HEK293 (cell line): ENCODE measurements around the gene JMJD6.

Experiments used
- CTCF ChIA-PET: fragments of 350-600 bp; formaldehyde crosslinking; extraction: SDS; loops from one replicate; lab custom pipeline; 2021; ENCODE audit warnings: antibody characterized with exemption; lab: Yijun Ruan, JAX
- POLR2A ChIA-PET: fragments of 300-600 bp; formaldehyde crosslinking; extraction: SDS; loops from one replicate; lab custom pipeline; 2020; ENCODE audit warnings: antibody characterized with exemption, inconsistent platforms; lab: Yijun Ruan, JAX
- H3K27ac ChIP-seq: fragments of 200-500 bp; sonication (Bioruptor generic); 2 replicates; pipeline ENCODE4 v1.5.1; 2014; ENCODE audit warnings: low read depth, low read length, control low read depth, inconsistent platforms; ENCODE audit errors: extremely low read depth
- H3K36me3 ChIP-seq, 2 experiments: fragments of 200-500 bp in 1 of 2; sonication (Bioruptor generic) in 1 of 2; 1 replicate in 1 of 2; 2 replicates in 1 of 2; pipeline ENCODE4 v1.5.1; 2014 to 2017; ENCODE audit warnings: inconsistent platforms in 2 of 2, low read length in 2 of 2; ENCODE audit not compliant: control insufficient read depth in 2 of 2, insufficient read depth in 1 of 2
- H3K4me1 ChIP-seq: fragments of 200-500 bp; sonication (Bioruptor generic); 2 replicates; pipeline ENCODE4 v1.5.1; 2014; ENCODE audit warnings: mild to moderate bottlenecking, low read length, inconsistent platforms; ENCODE audit not compliant: control insufficient read depth, insufficient read depth
- H3K4me3 ChIP-seq: 2 replicates; pipeline ENCODE4 v1.5.1; 2011; ENCODE audit warnings: low read depth, mild to moderate bottlenecking, control low read depth, low read length, moderate library complexity
- H3K9me3 ChIP-seq: fragments of 200-500 bp; sonication (Bioruptor generic); 2 replicates; pipeline ENCODE4 v1.5.1; 2014; ENCODE audit warnings: low read depth, low read length, inconsistent platforms; ENCODE audit not compliant: control insufficient read depth, insufficient read depth
- EGR2 ChIP-seq: fragments of 450-650 bp; formaldehyde crosslinking; IDR thresholded peaks from 2 replicates; pipeline ENCODE4 v1.5.1; 2016; ENCODE audit warnings: low read depth, missing biosample characterization, missing genetic modification characterization
- HOXC10 ChIP-seq: sonication (generic); formaldehyde crosslinking; IDR thresholded peaks from 2 replicates; pipeline ENCODE4 v1.8.1; 2023; ENCODE audit warnings: mild to moderate bottlenecking, missing genetic modification reagents
- KLF7 ChIP-seq: fragments of 450-650 bp; formaldehyde crosslinking; IDR thresholded peaks from 2 replicates; pipeline ENCODE4 v1.5.1; 2016; ENCODE audit warnings: missing biosample characterization, missing genetic modification characterization, borderline replicate concordance
- YY1 ChIP-seq: fragments of 450-650 bp; formaldehyde crosslinking; IDR thresholded peaks from 2 replicates; pipeline ENCODE4 v1.5.1; 2018; ENCODE audit warnings: missing biosample characterization, missing genetic modification characterization
- ZBTB21 ChIP-seq: fragments of 450-650 bp; formaldehyde crosslinking; IDR thresholded peaks from 2 replicates; pipeline ENCODE4 v1.5.1; 2017; ENCODE audit warnings: missing biosample characterization, missing genetic modification characterization
- ZIC2 ChIP-seq: fragments of 450-650 bp; formaldehyde crosslinking; IDR thresholded peaks from 2 replicates; pipeline ENCODE4 v1.5.1; 2016; ENCODE audit warnings: missing biosample characterization, missing genetic modification characterization
- ZNF140 ChIP-seq: fragments of 450-650 bp; formaldehyde crosslinking; IDR thresholded peaks from 2 replicates; pipeline ENCODE4 v1.5.1; 2016; ENCODE audit warnings: missing biosample characterization, missing genetic modification characterization
- ZNF175 ChIP-seq: fragments of 450-650 bp; formaldehyde crosslinking; IDR thresholded peaks from 2 replicates; pipeline ENCODE4 v1.5.1; 2016; ENCODE audit warnings: missing biosample characterization, missing genetic modification characterization
- ZNF391 ChIP-seq: fragments of 450-650 bp; formaldehyde crosslinking; IDR thresholded peaks from 2 replicates; pipeline ENCODE4 v1.5.1; 2016; ENCODE audit warnings: low read depth, missing biosample characterization, missing genetic modification characterization, borderline replicate concordance
- ZNF501 ChIP-seq: fragments of 450-650 bp; formaldehyde crosslinking; IDR thresholded peaks from 2 replicates; pipeline ENCODE4 v1.5.1; 2016; ENCODE audit warnings: missing biosample characterization, missing genetic modification characterization
- ZNF585B ChIP-seq: fragments of 450-650 bp; formaldehyde crosslinking; IDR thresholded peaks from 2 replicates; pipeline ENCODE4 v1.5.1; 2016; ENCODE audit warnings: missing biosample characterization, missing genetic modification characterization
- ZNF623 ChIP-seq: fragments of 450-650 bp; formaldehyde crosslinking; IDR thresholded peaks from 2 replicates; pipeline ENCODE4 v1.5.1; 2016; ENCODE audit warnings: missing biosample characterization, missing genetic modification characterization
- ZNF701 ChIP-seq: fragments of 450-650 bp; formaldehyde crosslinking; IDR thresholded peaks from 2 replicates; pipeline ENCODE4 v1.5.1; 2016; ENCODE audit warnings: missing biosample characterization, missing genetic modification characterization
- ZNF776 ChIP-seq: fragments of 450-650 bp; formaldehyde crosslinking; IDR thresholded peaks from 2 replicates; pipeline ENCODE4 v1.5.0; 2017; ENCODE audit warnings: missing biosample characterization, missing genetic modification characterization, borderline replicate concordance
- TF ChIP-seq, protein P1 (sequence below): fragments of 450-650 bp; formaldehyde crosslinking; IDR thresholded peaks from 2 replicates; pipeline ENCODE4 v1.5.1; 2016; ENCODE audit warnings: missing biosample characterization, missing genetic modification characterization
- TF ChIP-seq, protein P2 (sequence below): fragments of 450-650 bp; formaldehyde crosslinking; IDR thresholded peaks from 2 replicates; pipeline ENCODE4 v1.5.1; 2016; ENCODE audit warnings: missing biosample characterization, missing genetic modification characterization, borderline replicate concordance
- TF ChIP-seq, protein P3 (sequence below): fragments of 450-650 bp; formaldehyde crosslinking; IDR thresholded peaks from 2 replicates; pipeline ENCODE4 v1.5.1; 2016; ENCODE audit warnings: missing biosample characterization, missing genetic modification characterization
- TF ChIP-seq, protein P4 (sequence below): fragments of 450-650 bp; formaldehyde crosslinking; IDR thresholded peaks from 2 replicates; pipeline ENCODE4 v1.5.1; 2016; ENCODE audit warnings: missing biosample characterization, missing genetic modification characterization

The JMJD6 gene

DNA sequence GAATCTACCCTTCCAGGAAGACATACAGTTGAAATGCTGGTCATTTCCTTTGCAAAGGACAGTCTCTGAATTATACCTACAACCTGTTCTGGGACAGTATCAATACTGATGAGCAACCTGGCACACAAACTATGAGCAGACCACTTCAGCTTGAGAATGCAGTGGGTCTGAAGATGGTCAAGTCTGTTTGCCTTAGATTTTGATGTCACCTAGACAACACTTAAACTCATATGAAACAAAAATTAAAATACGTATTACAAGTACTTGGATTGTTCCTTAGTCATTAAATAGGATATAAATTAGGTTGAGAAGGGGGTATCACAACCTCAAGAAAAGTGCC is 7.2 kb upstream of the JMJD6 start:
- H3K36me3 ChIP-seq, result peaks cover 40 to 66% of the 10 kb centered on the region in 2 experiments
- POLR2A ChIA-PET, result no interaction called here
- H3K4me3 ChIP-seq, result peak overlapping the region; percentile 67; the same call in 1 of the 2 replicates
- TF ChIP-seq ZNF701 (tag by site-specific recombination) (no peak), HOXC10 (CRISPR knock-in tag) (no peak), ZNF585B (tag by site-specific recombination) (no peak), ZNF501 (tag by site-specific recombination) (no peak), ZNF776 (no peak), ZIC2 (tag by site-specific recombination) (no peak), ZNF623 (tag by site-specific recombination) (no peak), YY1 (no peak), KLF7 (tag by site-specific recombination) (no peak), ZNF391 (tag by site-specific recombination) (no peak), ZNF175 (tag by site-specific recombination) (no peak), ZBTB21 (no peak), EGR2 (tag by site-specific recombination) (no peak), ZNF140 (no peak)
- TF ChIP-seq, protein P1, sequence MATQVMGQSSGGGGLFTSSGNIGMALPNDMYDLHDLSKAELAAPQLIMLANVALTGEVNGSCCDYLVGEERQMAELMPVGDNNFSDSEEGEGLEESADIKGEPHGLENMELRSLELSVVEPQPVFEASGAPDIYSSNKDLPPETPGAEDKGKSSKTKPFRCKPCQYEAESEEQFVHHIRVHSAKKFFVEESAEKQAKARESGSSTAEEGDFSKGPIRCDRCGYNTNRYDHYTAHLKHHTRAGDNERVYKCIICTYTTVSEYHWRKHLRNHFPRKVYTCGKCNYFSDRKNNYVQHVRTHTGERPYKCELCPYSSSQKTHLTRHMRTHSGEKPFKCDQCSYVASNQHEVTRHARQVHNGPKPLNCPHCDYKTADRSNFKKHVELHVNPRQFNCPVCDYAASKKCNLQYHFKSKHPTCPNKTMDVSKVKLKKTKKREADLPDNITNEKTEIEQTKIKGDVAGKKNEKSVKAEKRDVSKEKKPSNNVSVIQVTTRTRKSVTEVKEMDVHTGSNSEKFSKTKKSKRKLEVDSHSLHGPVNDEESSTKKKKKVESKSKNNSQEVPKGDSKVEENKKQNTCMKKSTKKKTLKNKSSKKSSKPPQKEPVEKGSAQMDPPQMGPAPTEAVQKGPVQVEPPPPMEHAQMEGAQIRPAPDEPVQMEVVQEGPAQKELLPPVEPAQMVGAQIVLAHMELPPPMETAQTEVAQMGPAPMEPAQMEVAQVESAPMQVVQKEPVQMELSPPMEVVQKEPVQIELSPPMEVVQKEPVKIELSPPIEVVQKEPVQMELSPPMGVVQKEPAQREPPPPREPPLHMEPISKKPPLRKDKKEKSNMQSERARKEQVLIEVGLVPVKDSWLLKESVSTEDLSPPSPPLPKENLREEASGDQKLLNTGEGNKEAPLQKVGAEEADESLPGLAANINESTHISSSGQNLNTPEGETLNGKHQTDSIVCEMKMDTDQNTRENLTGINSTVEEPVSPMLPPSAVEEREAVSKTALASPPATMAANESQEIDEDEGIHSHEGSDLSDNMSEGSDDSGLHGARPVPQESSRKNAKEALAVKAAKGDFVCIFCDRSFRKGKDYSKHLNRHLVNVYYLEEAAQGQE (tag by site-specific recombination), result no peak
- TF ChIP-seq, protein P2, sequence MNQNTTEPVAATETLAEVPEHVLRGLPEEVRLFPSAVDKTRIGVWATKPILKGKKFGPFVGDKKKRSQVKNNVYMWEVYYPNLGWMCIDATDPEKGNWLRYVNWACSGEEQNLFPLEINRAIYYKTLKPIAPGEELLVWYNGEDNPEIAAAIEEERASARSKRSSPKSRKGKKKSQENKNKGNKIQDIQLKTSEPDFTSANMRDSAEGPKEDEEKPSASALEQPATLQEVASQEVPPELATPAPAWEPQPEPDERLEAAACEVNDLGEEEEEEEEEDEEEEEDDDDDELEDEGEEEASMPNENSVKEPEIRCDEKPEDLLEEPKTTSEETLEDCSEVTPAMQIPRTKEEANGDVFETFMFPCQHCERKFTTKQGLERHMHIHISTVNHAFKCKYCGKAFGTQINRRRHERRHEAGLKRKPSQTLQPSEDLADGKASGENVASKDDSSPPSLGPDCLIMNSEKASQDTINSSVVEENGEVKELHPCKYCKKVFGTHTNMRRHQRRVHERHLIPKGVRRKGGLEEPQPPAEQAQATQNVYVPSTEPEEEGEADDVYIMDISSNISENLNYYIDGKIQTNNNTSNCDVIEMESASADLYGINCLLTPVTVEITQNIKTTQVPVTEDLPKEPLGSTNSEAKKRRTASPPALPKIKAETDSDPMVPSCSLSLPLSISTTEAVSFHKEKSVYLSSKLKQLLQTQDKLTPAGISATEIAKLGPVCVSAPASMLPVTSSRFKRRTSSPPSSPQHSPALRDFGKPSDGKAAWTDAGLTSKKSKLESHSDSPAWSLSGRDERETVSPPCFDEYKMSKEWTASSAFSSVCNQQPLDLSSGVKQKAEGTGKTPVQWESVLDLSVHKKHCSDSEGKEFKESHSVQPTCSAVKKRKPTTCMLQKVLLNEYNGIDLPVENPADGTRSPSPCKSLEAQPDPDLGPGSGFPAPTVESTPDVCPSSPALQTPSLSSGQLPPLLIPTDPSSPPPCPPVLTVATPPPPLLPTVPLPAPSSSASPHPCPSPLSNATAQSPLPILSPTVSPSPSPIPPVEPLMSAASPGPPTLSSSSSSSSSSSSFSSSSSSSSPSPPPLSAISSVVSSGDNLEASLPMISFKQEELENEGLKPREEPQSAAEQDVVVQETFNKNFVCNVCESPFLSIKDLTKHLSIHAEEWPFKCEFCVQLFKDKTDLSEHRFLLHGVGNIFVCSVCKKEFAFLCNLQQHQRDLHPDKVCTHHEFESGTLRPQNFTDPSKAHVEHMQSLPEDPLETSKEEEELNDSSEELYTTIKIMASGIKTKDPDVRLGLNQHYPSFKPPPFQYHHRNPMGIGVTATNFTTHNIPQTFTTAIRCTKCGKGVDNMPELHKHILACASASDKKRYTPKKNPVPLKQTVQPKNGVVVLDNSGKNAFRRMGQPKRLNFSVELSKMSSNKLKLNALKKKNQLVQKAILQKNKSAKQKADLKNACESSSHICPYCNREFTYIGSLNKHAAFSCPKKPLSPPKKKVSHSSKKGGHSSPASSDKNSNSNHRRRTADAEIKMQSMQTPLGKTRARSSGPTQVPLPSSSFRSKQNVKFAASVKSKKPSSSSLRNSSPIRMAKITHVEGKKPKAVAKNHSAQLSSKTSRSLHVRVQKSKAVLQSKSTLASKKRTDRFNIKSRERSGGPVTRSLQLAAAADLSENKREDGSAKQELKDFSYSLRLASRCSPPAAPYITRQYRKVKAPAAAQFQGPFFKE, result no peak
- TF ChIP-seq, protein P3, sequence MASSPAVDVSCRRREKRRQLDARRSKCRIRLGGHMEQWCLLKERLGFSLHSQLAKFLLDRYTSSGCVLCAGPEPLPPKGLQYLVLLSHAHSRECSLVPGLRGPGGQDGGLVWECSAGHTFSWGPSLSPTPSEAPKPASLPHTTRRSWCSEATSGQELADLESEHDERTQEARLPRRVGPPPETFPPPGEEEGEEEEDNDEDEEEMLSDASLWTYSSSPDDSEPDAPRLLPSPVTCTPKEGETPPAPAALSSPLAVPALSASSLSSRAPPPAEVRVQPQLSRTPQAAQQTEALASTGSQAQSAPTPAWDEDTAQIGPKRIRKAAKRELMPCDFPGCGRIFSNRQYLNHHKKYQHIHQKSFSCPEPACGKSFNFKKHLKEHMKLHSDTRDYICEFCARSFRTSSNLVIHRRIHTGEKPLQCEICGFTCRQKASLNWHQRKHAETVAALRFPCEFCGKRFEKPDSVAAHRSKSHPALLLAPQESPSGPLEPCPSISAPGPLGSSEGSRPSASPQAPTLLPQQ (tag by site-specific recombination), result no peak
- TF ChIP-seq, protein P4, sequence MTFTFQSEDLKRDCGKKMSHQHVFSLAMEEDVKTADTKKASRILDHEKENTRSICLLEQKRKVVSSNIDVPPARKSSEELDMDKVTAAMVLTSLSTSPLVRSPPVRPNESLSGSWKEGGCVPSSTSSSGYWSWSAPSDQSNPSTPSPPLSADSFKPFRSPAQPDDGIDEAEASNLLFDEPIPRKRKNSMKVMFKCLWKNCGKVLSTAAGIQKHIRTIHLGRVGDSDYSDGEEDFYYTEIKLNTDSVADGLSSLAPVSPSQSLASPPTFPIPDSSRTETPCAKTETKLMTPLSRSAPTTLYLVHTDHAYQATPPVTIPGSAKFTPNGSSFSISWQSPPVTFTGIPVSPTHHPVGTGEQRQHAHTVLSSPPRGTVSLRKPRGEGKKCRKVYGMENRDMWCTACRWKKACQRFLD (tag by site-specific recombination), result no peak
- CTCF ChIA-PET, result interaction anchor here (0.7 to 2.8 kb wide), 2 partner anchors 10 to 19 kb away, joined by 3 to 13 read pairs; no protein-coding TSS in a partner anchor
- peaks cover 10% of the 10 kb centered on the region for H3K4me1 ChIP-seq
- H3K27ac ChIP-seq, result no peak overlapping the region; the same call in 1 of the 2 replicates
- no peaks in the 10 kb centered on the region for H3K9me3 ChIP-seq
